Measurements from ENCODE around the gene MTMR1. TPM values are rescaled to one million over a fixed set of nuclear protein-coding genes. Genes with fewer than 3 reads are reported as not detected.

The MTMR1 gene
- total RNA-seq, 3 donors from 2014 or later (not counting 1 experiment from before 2014, with no cell fraction given): 43.0 to 45.1 (median 43.1) TPM

DNA sequence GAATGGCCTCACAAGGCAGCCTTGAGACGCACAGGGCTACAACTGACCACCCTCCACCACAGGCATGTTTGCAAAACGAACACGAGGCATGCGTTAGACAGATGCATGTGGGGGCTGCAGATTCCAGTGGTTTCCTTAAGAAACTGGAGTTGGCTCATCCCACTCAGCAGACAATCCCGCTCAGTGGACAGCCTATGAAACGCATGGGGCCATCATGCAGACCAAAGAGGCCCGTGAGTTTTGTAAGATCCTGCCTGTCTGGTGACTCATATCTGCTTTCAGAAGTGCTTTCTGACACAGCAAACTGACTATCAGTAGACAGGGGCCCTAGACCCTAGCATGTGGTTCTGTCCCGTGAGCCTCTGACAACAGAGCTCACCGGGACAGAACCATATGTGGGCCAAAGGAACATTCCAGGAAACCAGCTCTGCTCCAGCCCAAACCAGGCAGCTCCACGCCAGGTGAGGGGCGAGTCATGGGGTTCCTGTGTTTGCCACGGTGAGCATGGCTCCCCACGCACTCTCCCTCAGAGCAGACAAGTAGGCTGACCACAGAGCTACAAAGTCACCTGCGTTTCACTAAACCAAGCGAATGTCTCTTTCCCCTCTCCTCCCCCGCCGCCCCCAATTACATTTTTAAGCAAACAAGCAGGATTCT, 74.4 kb downstream of the MTMR1 start:
- WGBS (ENCODE audit: insufficient coverage): 64% methylated on average over 17 of the region's 17 CpGs
- Histone ChIP-seq H3K27ac (ENCODE audit: low read length) (no peak overlapping the region), H3K9me3 (ENCODE audit: control insufficient read depth, insufficient read depth, low read length) (no peaks in the 10 kb centered on the region), H3K4me3 (ENCODE audit: low read length) (no peak overlapping the region), H3K4me1 (ENCODE audit: control insufficient read depth, insufficient read depth, low read length) (peaks cover 4% of the 10 kb centered on the region), H3K36me3 (ENCODE audit: control insufficient read depth, insufficient read depth, low read length) (peaks cover 4% of the 10 kb centered on the region), H3K27me3 (ENCODE audit: control insufficient read depth, insufficient read depth, low read length) (no peaks in the 10 kb centered on the region)
- intact Hi-C loops (cut with micrococcal nuclease): no loop called here
- ATAC-seq (no peak), DNase-seq (no peak)
- Mint-ChIP-seq H3K9me3 (no peaks in the 10 kb centered on the region), H3K4me3 (no peak overlapping the region), H3K27me3 (ENCODE audit: low read depth in 2 of 2) (no peaks in the 10 kb centered on the region), H3K27ac (no peak overlapping the region), H3K36me3 (no peaks in the 10 kb centered on the region), H3K4me1 (peaks cover 0 to 7% of the 10 kb centered on the region in 2 donors)
- TF ChIP-seq, protein P1, sequence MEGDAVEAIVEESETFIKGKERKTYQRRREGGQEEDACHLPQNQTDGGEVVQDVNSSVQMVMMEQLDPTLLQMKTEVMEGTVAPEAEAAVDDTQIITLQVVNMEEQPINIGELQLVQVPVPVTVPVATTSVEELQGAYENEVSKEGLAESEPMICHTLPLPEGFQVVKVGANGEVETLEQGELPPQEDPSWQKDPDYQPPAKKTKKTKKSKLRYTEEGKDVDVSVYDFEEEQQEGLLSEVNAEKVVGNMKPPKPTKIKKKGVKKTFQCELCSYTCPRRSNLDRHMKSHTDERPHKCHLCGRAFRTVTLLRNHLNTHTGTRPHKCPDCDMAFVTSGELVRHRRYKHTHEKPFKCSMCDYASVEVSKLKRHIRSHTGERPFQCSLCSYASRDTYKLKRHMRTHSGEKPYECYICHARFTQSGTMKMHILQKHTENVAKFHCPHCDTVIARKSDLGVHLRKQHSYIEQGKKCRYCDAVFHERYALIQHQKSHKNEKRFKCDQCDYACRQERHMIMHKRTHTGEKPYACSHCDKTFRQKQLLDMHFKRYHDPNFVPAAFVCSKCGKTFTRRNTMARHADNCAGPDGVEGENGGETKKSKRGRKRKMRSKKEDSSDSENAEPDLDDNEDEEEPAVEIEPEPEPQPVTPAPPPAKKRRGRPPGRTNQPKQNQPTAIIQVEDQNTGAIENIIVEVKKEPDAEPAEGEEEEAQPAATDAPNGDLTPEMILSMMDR (IDR thresholded peaks at IDR 0.05): no peak

DNA sequence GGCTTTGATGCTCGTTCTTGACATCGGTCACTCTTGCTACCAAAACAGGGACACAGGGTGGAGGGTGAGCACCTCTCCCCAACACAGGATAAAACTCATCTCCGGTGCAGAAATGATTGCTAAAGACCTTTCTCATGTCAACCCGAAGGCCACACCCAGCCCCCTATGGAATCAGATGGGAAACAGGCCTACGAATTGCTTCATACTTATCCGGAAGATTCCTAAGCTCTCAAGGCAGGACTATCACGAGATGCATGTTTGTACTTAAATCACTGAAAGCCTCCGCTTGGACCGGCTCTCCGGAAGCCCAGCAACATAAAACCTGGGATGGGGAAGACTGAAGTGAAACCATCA, 74.9 kb downstream of the MTMR1 start:
- no peaks in the 10 kb centered on the region for H3K27me3 ChIP-seq (ENCODE audit: control insufficient read depth, insufficient read depth, low read length)
- ATAC-seq: no peak
- H3K4me3 ChIP-seq (ENCODE audit: low read length): no peak overlapping the region
- H3K27ac ChIP-seq (ENCODE audit: low read length): no peak overlapping the region
- no peak for DNase-seq
- Mint-ChIP-seq H3K36me3 (no peaks in the 10 kb centered on the region), H3K4me1 (peaks cover 0 to 7% of the 10 kb centered on the region in 2 donors), H3K27me3 (ENCODE audit: low read depth in 2 of 2) (no peaks in the 10 kb centered on the region), H3K4me3 (no peak overlapping the region), H3K27ac (no peak overlapping the region), H3K9me3 (no peaks in the 10 kb centered on the region)
- intact Hi-C loops (cut with micrococcal nuclease): no loop called here
- H3K9me3 ChIP-seq (ENCODE audit: control insufficient read depth, insufficient read depth, low read length): no peaks in the 10 kb centered on the region
- H3K4me1 ChIP-seq (ENCODE audit: control insufficient read depth, insufficient read depth, low read length): peaks cover 4% of the 10 kb centered on the region
- TF ChIP-seq, protein P1 (IDR thresholded peaks at IDR 0.05): no peak
- H3K36me3 ChIP-seq (ENCODE audit: control insufficient read depth, insufficient read depth, low read length): peaks cover 4% of the 10 kb centered on the region
- WGBS (ENCODE audit: insufficient coverage): 87% methylated on average over 10 of the region's 10 CpGs

DNA sequence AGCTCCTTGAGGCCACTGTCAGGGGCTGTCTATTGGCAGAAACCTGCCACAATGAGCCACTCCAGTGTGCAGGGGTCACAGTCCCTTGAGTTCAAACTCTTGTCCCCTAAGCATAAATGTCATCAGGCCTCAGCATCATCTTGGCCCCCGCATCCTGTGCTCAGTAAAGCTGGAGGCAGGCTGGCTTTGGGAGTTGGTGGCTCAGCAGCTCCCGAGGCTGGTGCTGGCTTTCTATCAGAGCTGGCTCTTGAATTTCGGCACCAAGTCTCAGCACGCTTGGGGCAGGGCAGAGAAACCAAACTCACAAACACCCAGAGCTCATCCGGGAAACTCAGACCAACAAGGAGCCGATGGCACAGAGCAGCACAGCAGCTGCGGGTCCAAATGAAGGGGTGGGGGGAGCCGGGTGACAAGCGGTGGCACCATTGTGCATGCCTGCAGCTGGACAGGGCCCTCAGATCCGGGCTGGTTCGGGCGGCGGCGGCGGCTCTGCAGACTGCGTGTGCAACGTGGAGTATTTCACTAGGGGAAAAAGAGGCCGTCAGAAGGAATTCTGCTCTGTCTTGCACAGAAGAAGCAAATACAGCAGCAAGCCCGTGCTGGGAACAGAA, 75.5 kb downstream of the MTMR1 start:
- Histone ChIP-seq H3K27me3 (ENCODE audit: control insufficient read depth, insufficient read depth, low read length) (no peaks in the 10 kb centered on the region), H3K4me1 (ENCODE audit: control insufficient read depth, insufficient read depth, low read length) (peaks cover 4% of the 10 kb centered on the region), H3K36me3 (ENCODE audit: control insufficient read depth, insufficient read depth, low read length) (no peaks in the 10 kb centered on the region), H3K4me3 (ENCODE audit: low read length) (no peak overlapping the region), H3K9me3 (ENCODE audit: control insufficient read depth, insufficient read depth, low read length) (no peaks in the 10 kb centered on the region), H3K27ac (ENCODE audit: low read length) (no peak overlapping the region)
- DNase-seq (no peak), ATAC-seq (no peak)
- H3K4me3 Mint-ChIP-seq: no peak overlapping the region
- intact Hi-C loops (cut with micrococcal nuclease): no loop called here
- TF ChIP-seq, protein P1 (IDR thresholded peaks at IDR 0.05): no peak
- no peaks in the 10 kb centered on the region for H3K27me3 Mint-ChIP-seq (ENCODE audit: low read depth in 2 of 2)
- no peaks in the 10 kb centered on the region for H3K9me3 Mint-ChIP-seq
- 95% methylated on average over 19 of the region's 19 CpGs for WGBS (ENCODE audit: insufficient coverage)
- no peaks in the 10 kb centered on the region for H3K36me3 Mint-ChIP-seq
- H3K27ac Mint-ChIP-seq: no peak overlapping the region
- H3K4me1 Mint-ChIP-seq: peaks cover 0 to 7% of the 10 kb centered on the region in 2 donors

Data from natural killer cell (primary cell).